Mesenchymal stem cell (in vitro differentiated cells and primary cell): Measurements from ENCODE around the gene MAP4K3.

ENCODE experiments used
- DNase-seq: peaks from one replicate; pipeline ENCODE4 v3.0.0-alpha.2; 2013
- H2AFZ ChIP-seq: one replicate; pipeline ENCODE4 v1.6.1; 2013; ENCODE audit warnings: low read depth, mild to moderate bottlenecking, control low read depth, inconsistent platforms, low read length, moderate library complexity
- H2AK5ac ChIP-seq: 2 replicates; pipeline ENCODE4 v1.6.1; 2013; ENCODE audit warnings: low read length, moderate library complexity, mild to moderate bottlenecking, inconsistent platforms; ENCODE audit not compliant: severe bottlenecking
- H2BK120ac ChIP-seq: one replicate; pipeline ENCODE4 v1.6.1; 2013; ENCODE audit warnings: low read depth, mild to moderate bottlenecking, inconsistent platforms, low read length, moderate library complexity
- H2BK12ac ChIP-seq, 2 experiments: one replicate each; pipeline ENCODE4 v1.6.1; 2013; ENCODE audit warnings: inconsistent platforms in 2 of 2, low read length in 2 of 2, mild to moderate bottlenecking in 2 of 2, moderate library complexity in 2 of 2, control low read depth in 1 of 2
- H2BK15ac ChIP-seq: one replicate; pipeline ENCODE4 v1.6.1; 2013; ENCODE audit warnings: mild to moderate bottlenecking, low read depth, inconsistent platforms; ENCODE audit not compliant: poor library complexity, severe bottlenecking
- H2BK5ac ChIP-seq: 2 replicates; pipeline ENCODE4 v1.6.1; 2013; ENCODE audit warnings: low read depth, mild to moderate bottlenecking, low read length, control low read depth, inconsistent platforms; ENCODE audit not compliant: poor library complexity, severe bottlenecking
- H3K14ac ChIP-seq, 2 experiments: one replicate each; pipeline ENCODE4 v1.6.1; 2013; ENCODE audit warnings: inconsistent platforms in 2 of 2, low read length in 2 of 2, control low read depth in 1 of 2, mild to moderate bottlenecking in 1 of 2, moderate library complexity in 1 of 2
- H3K18ac ChIP-seq, 2 experiments: one replicate each; pipeline ENCODE4 v1.6.1; 2013; ENCODE audit warnings: inconsistent platforms in 2 of 2, low read length in 2 of 2, control low read depth in 1 of 2, low read depth in 1 of 2, mild to moderate bottlenecking in 1 of 2
- H3K23ac ChIP-seq, 2 experiments: one replicate each; pipeline ENCODE4 v1.6.1; 2013; ENCODE audit warnings: inconsistent platforms in 2 of 2, low read length in 2 of 2, mild to moderate bottlenecking in 2 of 2, moderate library complexity in 2 of 2, control low read depth in 1 of 2
- H3K27ac ChIP-seq: 2 replicates; pipeline ENCODE4 v1.5.1; 2013; ENCODE audit warnings: mild to moderate bottlenecking, moderate library complexity, low read length, control low read depth, inconsistent platforms; ENCODE audit not compliant: poor library complexity, severe bottlenecking
- H3K27me3 ChIP-seq, 2 experiments: 2 replicates each; pipeline versions ENCODE4 v1.6.1 to v1.7.0; 2013; ENCODE audit warnings: low read length in 2 of 2, mild to moderate bottlenecking in 2 of 2, moderate library complexity in 2 of 2, control low read depth in 1 of 2, inconsistent platforms in 1 of 2; ENCODE audit not compliant: control insufficient read depth in 1 of 2, insufficient read depth in 1 of 2
- H3K36me3 ChIP-seq, 2 experiments: 2 replicates each; pipeline versions ENCODE4 v1.6.1 to v1.7.0; 2013; ENCODE audit warnings: low read length in 2 of 2, control low read depth in 1 of 2, inconsistent platforms in 1 of 2, low read depth in 1 of 2, mild to moderate bottlenecking in 1 of 2; ENCODE audit not compliant: insufficient read depth in 2 of 2, control insufficient read depth in 1 of 2
- H3K4ac ChIP-seq, 2 experiments: one replicate each; pipeline ENCODE4 v1.6.1; 2013; ENCODE audit warnings: inconsistent platforms in 2 of 2, low read length in 2 of 2, mild to moderate bottlenecking in 2 of 2, moderate library complexity in 2 of 2, control low read depth in 1 of 2, low read depth in 1 of 2
- H3K4me1 ChIP-seq: 2 replicates; pipeline ENCODE4 v1.6.1; 2013; ENCODE audit warnings: low read depth, low read length, control low read depth; ENCODE audit not compliant: control insufficient read depth, insufficient read depth
- H3K4me2 ChIP-seq: 2 replicates; pipeline ENCODE4 v1.6.1; 2013; ENCODE audit warnings: low read length, mild to moderate bottlenecking, inconsistent platforms; ENCODE audit not compliant: poor library complexity, severe bottlenecking
- H3K4me3 ChIP-seq, 2 experiments: 2 replicates each; pipeline versions ENCODE4 v1.5.1 to v1.7.0; 2013; ENCODE audit warnings: low read length in 2 of 2, mild to moderate bottlenecking in 2 of 2, control low read depth in 1 of 2, low read depth in 1 of 2; ENCODE audit not compliant: insufficient read depth in 1 of 2
- H3K79me1 ChIP-seq: replicated peaks from 2 replicates; pipeline ENCODE4 v1.6.1; 2013; ENCODE audit warnings: mild to moderate bottlenecking, control low read depth, low read length, inconsistent platforms; ENCODE audit not compliant: poor library complexity, severe bottlenecking
- H3K9ac ChIP-seq: 2 replicates; pipeline ENCODE4 v1.7.0; 2013; ENCODE audit warnings: mild to moderate bottlenecking, low read length, moderate library complexity
- H3K9me3 ChIP-seq: 2 replicates; pipeline ENCODE4 v1.7.0; 2013; ENCODE audit warnings: mild to moderate bottlenecking, low read length; ENCODE audit not compliant: control insufficient read depth
- H4K8ac ChIP-seq: one replicate; pipeline ENCODE4 v1.6.1; 2013; ENCODE audit warnings: inconsistent platforms, mild to moderate bottlenecking, low read length, moderate library complexity
- H4K91ac ChIP-seq: one replicate; pipeline ENCODE4 v1.6.1; 2013; ENCODE audit warnings: mild to moderate bottlenecking, low read length, inconsistent platforms
- WGBS: methylation state at CpG from one replicate; pipeline ENCODE4 v1.1.7; 2013; ENCODE audit warnings: mixed read lengths; 5-methylcytosine and 5-hydroxymethylcytosine counted together

Gene MAP4K3

DNA sequence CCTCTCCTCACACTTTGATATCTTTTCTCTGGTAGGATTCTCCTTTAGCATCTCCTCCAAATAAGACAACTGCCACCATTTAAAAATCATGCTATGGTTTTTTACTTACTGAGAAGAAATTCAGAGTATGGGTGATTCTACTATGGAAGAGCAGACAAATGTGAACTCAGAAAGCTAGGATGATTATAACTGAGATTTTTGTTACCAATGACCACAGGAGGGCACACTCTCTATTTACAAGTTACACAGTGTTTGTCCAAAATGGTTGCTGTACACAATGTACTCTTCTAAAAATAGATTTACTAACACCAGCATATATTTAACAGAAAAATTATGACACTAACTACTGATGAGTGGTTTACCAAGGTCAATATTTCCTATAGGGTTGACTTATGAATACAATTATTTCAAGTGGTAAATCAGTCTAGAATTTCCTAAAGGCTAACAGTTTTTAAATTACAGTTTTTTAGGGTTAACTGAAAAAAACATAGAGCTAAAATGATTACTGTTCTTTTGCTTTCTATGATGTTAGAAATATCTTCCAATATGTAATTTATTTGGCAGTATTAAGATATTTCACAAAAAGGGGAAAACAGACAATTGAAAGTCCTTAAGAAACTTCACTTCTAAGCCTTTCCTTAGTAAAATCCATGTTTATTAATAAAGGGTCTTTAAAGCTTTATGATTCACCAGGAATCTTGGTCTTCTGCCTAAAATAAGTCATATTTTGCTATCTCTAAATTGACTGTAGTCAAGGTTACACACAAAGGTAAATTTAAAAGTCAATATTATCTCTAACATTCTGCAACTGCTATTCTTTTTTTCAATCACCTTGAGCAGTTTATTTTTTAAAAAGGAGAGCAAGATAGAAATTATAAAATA, 57.2 kb downstream of the MAP4K3 start:
- H2BK5ac ChIP-seq, result no peak overlapping the region
- no peak overlapping the region for H3K4me3 ChIP-seq
- no peaks in the 10 kb centered on the region for H3K27me3 ChIP-seq
- H3K23ac ChIP-seq, result no peak overlapping the region
- H2BK12ac ChIP-seq, result no peak overlapping the region
- H3K18ac ChIP-seq, result no peak overlapping the region
- no peak overlapping the region for H2AFZ ChIP-seq
- H3K79me1 ChIP-seq, result peaks cover 16% of the 10 kb centered on the region
- no peak overlapping the region for H4K8ac ChIP-seq
- peak overlapping the region; percentile 70 for H3K9ac ChIP-seq
- peaks cover 0 to 18% of the 10 kb centered on the region in 2 experiments for H3K36me3 ChIP-seq
- peak; percentile 80 for DNase-seq
- no peak overlapping the region for H3K4ac ChIP-seq
- H4K91ac ChIP-seq, result no peak overlapping the region
- H2AK5ac ChIP-seq, result no peak overlapping the region
- no peak overlapping the region for H2BK15ac ChIP-seq
- peaks cover 9% of the 10 kb centered on the region for H3K9me3 ChIP-seq
- no peak overlapping the region for H3K27ac ChIP-seq
- no peak overlapping the region for H3K14ac ChIP-seq
- H2BK120ac ChIP-seq, result no peak overlapping the region
- H3K4me2 ChIP-seq, result no peak overlapping the region
- peaks cover 2% of the 10 kb centered on the region for H3K4me1 ChIP-seq

DNA sequence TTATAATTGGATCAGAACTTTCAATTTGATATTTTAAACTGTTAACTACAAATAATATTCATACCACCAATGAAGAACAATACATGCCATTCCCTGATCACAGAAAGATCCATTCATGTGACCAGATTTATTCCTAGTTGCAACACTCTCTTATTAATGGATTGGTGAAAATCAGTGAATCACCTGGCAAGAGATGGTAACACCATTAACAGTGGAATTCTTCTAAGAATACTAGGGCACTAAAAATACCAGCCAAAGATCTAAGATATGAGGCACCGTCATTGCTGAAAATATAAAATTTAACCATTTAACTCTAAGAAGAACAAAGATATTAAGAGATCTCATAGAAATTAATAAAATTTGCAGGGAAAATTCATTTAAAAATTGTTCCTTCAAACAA, 58.1 kb downstream of the MAP4K3 start:
- H4K8ac ChIP-seq, result no peak overlapping the region
- peaks cover 9% of the 10 kb centered on the region for H3K9me3 ChIP-seq
- H3K18ac ChIP-seq, result no peak overlapping the region
- peaks cover 2% of the 10 kb centered on the region for H3K4me1 ChIP-seq
- no CpG with 5 or more reads among the region's 1 CpG for WGBS
- no peak overlapping the region for H3K14ac ChIP-seq
- no peak overlapping the region for H2BK120ac ChIP-seq
- no peak overlapping the region for H2AFZ ChIP-seq
- no peak for DNase-seq
- H4K91ac ChIP-seq, result no peak overlapping the region
- no peak overlapping the region for H2AK5ac ChIP-seq
- no peak overlapping the region for H2BK12ac ChIP-seq
- no peak overlapping the region for H3K27ac ChIP-seq
- peak overlapping the region; percentile 70 for H3K9ac ChIP-seq
- H3K23ac ChIP-seq, result no peak overlapping the region
- H3K4ac ChIP-seq, result no peak overlapping the region
- H2BK15ac ChIP-seq, result no peak overlapping the region
- H3K4me3 ChIP-seq, result no peak overlapping the region
- peaks cover 14% of the 10 kb centered on the region for H3K79me1 ChIP-seq
- peaks cover 0 to 18% of the 10 kb centered on the region in 2 experiments for H3K36me3 ChIP-seq
- no peak overlapping the region for H2BK5ac ChIP-seq
- H3K27me3 ChIP-seq, result no peaks in the 10 kb centered on the region
- no peak overlapping the region for H3K4me2 ChIP-seq

DNA sequence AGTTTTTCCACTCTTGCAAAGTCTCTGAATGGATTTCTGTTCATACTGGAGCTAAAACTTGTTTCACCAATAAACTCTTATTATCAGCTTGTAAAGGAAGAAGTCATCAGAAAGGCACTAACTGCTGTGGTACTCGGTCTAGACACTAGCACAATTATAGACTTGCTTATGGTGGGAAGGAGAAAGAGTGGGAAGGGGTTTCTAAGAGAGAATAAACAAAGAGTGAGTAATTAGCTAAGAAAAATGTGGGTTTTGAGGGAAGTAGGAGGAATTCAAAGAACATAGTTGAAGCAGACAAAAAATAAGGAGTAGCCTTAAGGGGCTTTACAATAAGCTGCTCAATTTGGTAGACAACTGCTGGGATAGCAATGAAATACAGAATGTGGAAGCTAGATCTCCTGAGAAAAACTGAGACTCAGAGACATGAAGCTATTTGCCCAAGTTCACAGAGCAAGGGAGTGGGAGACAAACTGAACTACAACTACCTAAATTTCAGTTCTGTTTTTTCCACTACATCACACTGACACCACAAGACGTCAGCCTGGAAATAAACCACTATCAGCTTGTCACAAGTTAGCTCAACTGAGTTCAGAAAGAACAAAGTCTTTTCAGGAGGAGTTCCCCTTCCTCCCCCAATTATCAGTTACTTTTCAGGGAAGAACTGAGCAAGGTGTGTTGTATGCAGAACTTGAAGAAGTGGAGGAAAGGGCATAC, 59.7 kb downstream of the MAP4K3 start:
- 84% methylated on average over 2 of the region's 2 CpGs for WGBS
- H3K9me3 ChIP-seq, result peaks cover 9% of the 10 kb centered on the region
- no peak overlapping the region for H3K4me3 ChIP-seq
- no peak overlapping the region for H2AFZ ChIP-seq
- H3K9ac ChIP-seq, result no peak overlapping the region
- H3K36me3 ChIP-seq, result peaks cover 0 to 29% of the 10 kb centered on the region in 2 experiments
- H2BK5ac ChIP-seq, result no peak overlapping the region
- H4K8ac ChIP-seq, result no peak overlapping the region
- H3K4me2 ChIP-seq, result no peak overlapping the region
- H3K27ac ChIP-seq, result no peak overlapping the region
- no peak overlapping the region for H2BK15ac ChIP-seq
- no peak overlapping the region for H2AK5ac ChIP-seq
- no peak overlapping the region for H3K14ac ChIP-seq
- H3K27me3 ChIP-seq, result no peaks in the 10 kb centered on the region
- no peak overlapping the region for H3K23ac ChIP-seq
- peak; percentile 43 for DNase-seq
- peaks cover 2% of the 10 kb centered on the region for H3K4me1 ChIP-seq
- H2BK12ac ChIP-seq, result no peak overlapping the region
- H3K79me1 ChIP-seq, result peaks cover 8% of the 10 kb centered on the region
- no peak overlapping the region for H3K18ac ChIP-seq
- H2BK120ac ChIP-seq, result no peak overlapping the region
- H3K4ac ChIP-seq, result no peak overlapping the region
- H4K91ac ChIP-seq, result no peak overlapping the region

DNA sequence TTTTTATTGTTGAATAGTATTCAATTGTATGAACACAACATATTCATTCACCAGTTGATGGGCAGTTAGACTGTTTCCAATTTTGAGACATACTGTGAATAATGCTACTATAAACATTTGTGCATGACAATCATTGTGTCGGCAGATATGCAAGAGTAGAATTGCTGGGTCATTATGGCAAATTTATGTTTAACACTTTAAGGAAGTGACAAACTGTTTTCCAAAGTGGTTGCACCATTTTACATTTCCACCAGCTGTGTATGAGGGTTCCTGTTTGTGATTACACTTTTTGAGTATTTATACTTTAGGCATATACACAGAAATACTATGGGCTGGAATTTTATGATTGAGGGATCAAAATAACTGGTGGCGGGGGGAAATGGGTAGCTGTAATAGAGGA, 61.2 kb downstream of the MAP4K3 start:
- Histone ChIP-seq H2BK5ac (no peak overlapping the region), H3K9ac (no peak overlapping the region), H3K4ac (no peak overlapping the region), H3K14ac (no peak overlapping the region), H2AK5ac (no peak overlapping the region), H3K79me1 (peaks cover 5% of the 10 kb centered on the region), H4K91ac (no peak overlapping the region), H3K23ac (no peak overlapping the region), H4K8ac (no peak overlapping the region), H3K4me1 (no peaks in the 10 kb centered on the region), H3K27ac (no peak overlapping the region), H2AFZ (no peak overlapping the region), H3K4me3 (no peak overlapping the region), H2BK12ac (no peak overlapping the region), H2BK120ac (no peak overlapping the region), H3K27me3 (no peaks in the 10 kb centered on the region), H3K18ac (no peak overlapping the region), H3K9me3 (peaks cover 9% of the 10 kb centered on the region), H3K4me2 (no peak overlapping the region), H2BK15ac (no peak overlapping the region), H3K36me3 (peaks cover 0 to 34% of the 10 kb centered on the region in 2 experiments)
- no peak for DNase-seq
- WGBS, result 92% methylated on average over 2 of the region's 2 CpGs
